ENCODE data around the gene TTLL3.
"Not testable (repeated sequence)": the region's sequence is repeated elsewhere in the genome, so short reads cannot be mapped to it uniquely, and the experiment has no call there.

TTLL3 gene

GRCh38 chr3:9837701-9838582 is 27.9 kb downstream of the TTLL3 start:
- DNase-seq (ENCODE audit: low spot score) = no peak

- no peak for DNase-seq (ENCODE audit: low spot score)
Observed at GRCh38 chr3:9838856-9839255, 28.8 kb downstream of the TTLL3 start.

- no peak for DNase-seq (ENCODE audit: low spot score)
Observed at GRCh38 chr3:9841015-9841414, 31.0 kb downstream of the TTLL3 start.

- peak; percentile 98 for DNase-seq (ENCODE audit: low spot score)
Observed at GRCh38 chr3:9843715-9844438, 33.8 kb downstream of the TTLL3 start, which contains the start of gene RPUSD3. Gene RPUSD3, minus strand, starts transcription at chr3:9844008. Its CDS starts 18 bp downstream, at chr3:9843990.

- no peak for DNase-seq (ENCODE audit: low spot score)
Observed at GRCh38 chr3:9846231-9846630, 36.2 kb downstream of the TTLL3 start.

- DNase-seq (ENCODE audit: low spot score) = no peak
Observed at GRCh38 chr3:9846931-9847488, 36.9 kb downstream of the TTLL3 start.

DNA sequence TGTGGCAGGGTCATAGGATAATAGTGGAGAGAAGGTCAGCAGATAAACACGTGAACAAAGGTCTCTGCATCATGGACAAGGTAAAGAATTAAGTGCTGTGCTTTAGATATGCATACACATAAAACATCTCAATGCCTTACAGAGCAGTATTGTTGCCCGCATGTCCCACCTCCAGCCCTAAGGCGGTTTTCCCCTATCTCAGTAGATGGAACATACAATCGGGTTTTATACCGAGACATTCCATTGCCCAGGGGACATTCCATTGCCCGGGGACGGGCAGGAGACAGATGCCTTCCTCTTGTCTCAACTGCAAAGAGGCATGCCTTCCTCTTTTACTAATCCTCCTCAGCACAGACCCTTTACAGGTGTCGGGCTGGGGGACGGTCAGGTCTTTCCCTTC is 37.8 kb downstream of the TTLL3 start:
- not testable (repeated sequence) for DNase-seq (ENCODE audit: low spot score)

- peak; percentile 51 for DNase-seq (ENCODE audit: low spot score)
Observed at GRCh38 chr3:9848860-9849259, 38.8 kb downstream of the TTLL3 start.

GRCh38 chr3:9851383-9851782 is 41.3 kb downstream of the TTLL3 start:
- DNase-seq (ENCODE audit: low spot score) = not testable (repeated sequence)

GRCh38 chr3:9851926-9852325 is 41.9 kb downstream of the TTLL3 start:
- DNase-seq (ENCODE audit: low spot score) = not testable (repeated sequence)

DNA sequence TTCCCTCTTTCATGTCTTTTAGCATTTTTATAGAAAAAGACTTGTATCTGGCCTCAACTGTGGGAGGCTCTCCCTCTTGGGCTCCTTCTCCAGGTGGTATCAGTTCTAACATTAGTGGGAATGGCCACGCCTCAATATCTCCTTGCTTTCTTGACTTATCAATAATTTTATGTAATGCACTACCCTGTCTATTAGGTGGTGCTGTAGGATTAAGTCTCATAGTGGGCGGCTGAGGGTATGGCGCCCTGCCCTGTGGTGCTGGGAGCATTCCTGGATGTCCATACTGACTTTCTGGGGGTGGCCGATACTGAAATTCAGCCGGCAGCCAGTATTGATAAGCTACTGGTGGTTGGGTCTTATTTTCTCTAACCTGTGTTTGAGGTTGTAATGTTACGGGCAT is 42.5 kb downstream of the TTLL3 start:
- DNase-seq (ENCODE audit: low spot score) = no peak

DNA sequence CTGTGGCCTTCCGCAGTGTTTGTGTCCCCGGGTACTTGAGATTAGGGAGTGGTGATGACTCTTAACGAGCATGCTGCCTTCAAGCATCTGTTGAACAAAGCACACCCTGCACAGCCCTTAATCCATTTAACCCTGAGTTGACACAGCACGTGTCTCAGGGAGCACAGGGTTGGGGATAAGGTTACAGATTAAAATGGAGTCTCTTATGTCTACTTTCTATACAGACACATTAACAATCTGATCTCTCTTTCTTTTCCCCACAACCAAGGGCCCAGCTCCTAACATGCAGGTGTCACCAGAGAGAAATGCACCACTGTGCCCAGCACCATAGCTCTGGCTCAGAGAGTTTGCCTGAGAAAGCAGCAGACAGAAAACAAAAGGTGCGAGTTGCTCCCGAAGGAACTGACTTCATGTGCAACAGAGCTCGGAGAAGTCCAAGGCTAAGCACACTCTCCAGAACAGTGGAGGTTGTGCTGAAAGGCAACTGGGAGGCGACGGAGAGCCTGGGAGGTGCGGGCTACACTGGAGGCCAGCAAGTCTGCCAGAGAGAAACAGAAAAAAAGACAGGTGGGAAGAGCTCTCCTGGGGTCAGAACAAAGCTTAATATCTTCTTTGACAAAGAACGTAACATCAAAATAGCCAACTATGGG is 44.4 kb downstream of the TTLL3 start:
- not testable (repeated sequence) for DNase-seq (ENCODE audit: low spot score)

DNA sequence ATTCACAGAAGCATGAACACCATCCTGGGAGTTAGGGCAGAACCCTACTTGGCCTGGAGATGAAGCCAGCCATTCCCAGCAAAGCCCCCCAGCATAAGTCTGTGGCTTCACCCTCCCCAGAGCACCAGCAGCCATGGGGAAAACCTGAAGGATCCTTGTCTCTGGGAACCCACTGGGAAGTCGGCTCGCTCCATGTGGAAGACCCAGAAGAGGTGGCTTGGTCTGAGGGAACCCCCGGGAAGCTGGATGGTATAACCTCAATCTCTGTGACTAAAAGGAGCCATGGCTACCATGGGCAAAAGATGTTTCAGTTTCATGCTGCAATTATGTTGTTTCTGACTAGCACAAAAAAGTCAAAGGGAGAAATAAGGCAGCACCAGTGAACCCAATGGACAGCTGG is 45.5 kb downstream of the TTLL3 start:
- DNase-seq (ENCODE audit: low spot score) = no peak

DNA sequence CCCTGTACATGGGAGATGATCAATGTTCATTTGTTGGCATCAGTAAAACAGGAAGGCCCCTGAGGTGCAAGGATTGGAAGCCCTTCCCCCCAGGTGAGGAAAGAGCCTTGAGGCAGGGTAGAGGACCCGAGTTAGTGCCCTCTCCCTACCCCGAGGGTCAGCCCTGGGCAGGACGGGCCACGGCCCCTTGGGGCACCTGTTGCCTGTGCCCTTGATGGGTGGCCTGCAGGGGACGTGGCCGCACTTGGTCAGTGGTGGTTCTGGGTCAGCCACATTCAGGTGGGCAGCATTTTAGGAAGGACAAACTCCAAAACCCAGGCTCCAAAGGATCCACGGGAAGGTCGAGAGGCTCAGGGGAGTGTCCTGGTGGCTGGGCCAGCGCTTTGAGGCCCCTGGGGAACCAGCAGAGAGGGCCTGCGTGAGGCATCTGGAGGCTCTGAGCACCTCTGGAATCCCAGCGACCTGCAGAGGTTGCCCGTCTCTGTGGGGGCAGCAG is 49.5 kb downstream of the TTLL3 start:
- no peak for DNase-seq (ENCODE audit: low spot score)

GRCh38 chr3:9861201-9861600 is 51.1 kb downstream of the TTLL3 start:
- no peak for DNase-seq (ENCODE audit: low spot score)

DNA sequence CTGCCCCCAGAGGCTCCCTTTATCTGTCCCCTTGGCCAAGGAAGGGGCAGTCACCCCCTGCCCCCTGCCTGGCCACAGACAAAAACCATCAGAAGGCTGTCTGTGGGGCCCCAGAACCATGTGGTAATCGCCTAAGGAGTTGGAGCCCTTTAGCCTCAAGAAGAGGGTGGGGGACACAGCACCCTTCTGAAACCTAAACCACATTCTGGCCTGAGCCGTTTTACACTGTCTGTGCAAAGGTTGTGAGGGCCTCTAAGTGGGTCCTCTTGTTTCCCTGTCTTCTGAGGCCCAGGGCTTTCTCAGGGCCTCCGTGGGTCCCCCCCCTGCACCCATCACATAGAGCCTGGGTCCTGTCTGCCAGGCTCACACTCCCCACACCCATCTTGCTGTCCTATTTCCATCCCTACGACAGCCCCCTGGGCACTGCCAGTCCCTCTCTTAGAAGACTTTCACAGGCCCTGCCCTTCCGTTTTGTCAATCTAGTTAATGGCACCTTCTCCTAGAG is 51.6 kb downstream of the TTLL3 start:
- no peak for DNase-seq (ENCODE audit: low spot score)

GRCh38 chr3:9862391-9863057 is 52.5 kb downstream of the TTLL3 start:
- DNase-seq (ENCODE audit: low spot score) = no peak

- no peak for DNase-seq (ENCODE audit: low spot score)
Observed at GRCh38 chr3:9863058-9863772, 53.2 kb downstream of the TTLL3 start.

GRCh38 chr3:9864200-9864927 is 54.3 kb downstream of the TTLL3 start:
- no peak for DNase-seq (ENCODE audit: low spot score)

GRCh38 chr3:9865125-9865637 is 55.1 kb downstream of the TTLL3 start:
- DNase-seq (ENCODE audit: low spot score) = not testable (repeated sequence)

Data from activated CD4-positive, alpha-beta T cell treated with anti-CD3 and anti-CD28 coated beads, Interleukin-2, Interleukin-4, amounts not matched to agents 100 ng/mL and 50 ng/mL, durations not matched to agents 16 hours and 8 hours (primary cell).